Measurements from ENCODE around the gene PIGU.
"Not testable (repeated sequence)": the region's sequence is repeated elsewhere in the genome, so short reads cannot be mapped to it uniquely, and the experiment has no call there.

PIGU gene

GRCh38 chr20:34706912-34707784, 30.3 kb upstream of the PIGU start:
- no peak for DNase-seq

GRCh38 chr20:34706302-34706875, 29.5 kb upstream of the PIGU start:
- DNase-seq: no peak

GRCh38 chr20:34705397-34706301, 28.8 kb upstream of the PIGU start:
- peak in 6 of 56 donors; percentile 9 to 30 (median 14) for DNase-seq

- no peak for DNase-seq
These were observed 28.1 kb upstream of the PIGU start for GRCh38 chr20:34705008-34705396.

GRCh38 chr20:34704177-34705007, 27.5 kb upstream of the PIGU start, which contains the start of gene TP53INP2:
Gene TP53INP2 (plus strand): TSS chr20:34704344. CDS start chr20:34708740, 4,396 bp downstream.
- DNase-seq: peak; percentile 49 to 94 (median 88)

- peak in 8 of 56 donors; percentile 38 to 67 (median 46) for DNase-seq
These were observed 26.7 kb upstream of the PIGU start for GRCh38 chr20:34703424-34704176.

- DNase-seq: no peak
These were observed 26.1 kb upstream of the PIGU start for GRCh38 chr20:34703061-34703423.

- no peak for DNase-seq
These were observed 24.7 kb upstream of the PIGU start for GRCh38 chr20:34701405-34702085.

GRCh38 chr20:34693414-34693813, 16.5 kb upstream of the PIGU start:
- DNase-seq: peak in 3 of 56 donors; percentile 7 to 15 (median 8)

GRCh38 chr20:34691838-34692237, 14.9 kb upstream of the PIGU start:
- no peak for DNase-seq

GRCh38 chr20:34689486-34689885, 12.6 kb upstream of the PIGU start:
- DNase-seq: no peak

- no peak for DNase-seq
These were observed 6.8 kb upstream of the PIGU start for GRCh38 chr20:34683667-34684066.

- DNase-seq: no peak
These were observed 3.8 kb upstream of the PIGU start for GRCh38 chr20:34680586-34681175.

- DNase-seq: peak in 1 of 56 donors; percentile 40
These were observed 775 bp downstream of the PIGU start for GRCh38 chr20:34675993-34676641.

- DNase-seq: no peak
These were observed 1.3 kb downstream of the PIGU start for GRCh38 chr20:34675561-34675960.

GRCh38 chr20:34673412-34673811, 3.5 kb downstream of the PIGU start:
- DNase-seq: no peak

- no peak for DNase-seq
These were observed 7.8 kb downstream of the PIGU start for GRCh38 chr20:34669094-34669493.

GRCh38 chr20:34664751-34665150, 12.1 kb downstream of the PIGU start:
- DNase-seq: not testable (repeated sequence)

Measured in nucleus accumbens (tissue), 56 donors.